A549 (cell line): ENCODE data around the gene HOXA2. TPM values are rescaled to one million over a fixed set of nuclear protein-coding genes. Genes with fewer than 3 reads are reported as not detected.
A peak's percentile ranks its signal among the peaks of the same experiment; 100 is the strongest.

ENCODE experiments used
- ATAC-seq, 2 experiments: fragments of 200-7000 bp in 1 of 2; fragments of >200 bp in 1 of 2; cut with Nextera tagmentation in 1 of 2; cut with Tn5 transposase in 1 of 2; 3 replicates each; pipeline versions ENCODE4 v1.8.0 to v1.9.1; 2018 to 2020; ENCODE audit warnings: mild to moderate bottlenecking in 1 of 2, moderate library complexity in 1 of 2
- CTCF ChIA-PET: fragments of 300-600 bp; sonication (Branson Sonifier 250); formaldehyde crosslinking; extraction: SDS; loops from one replicate; lab custom pipeline; 2021; ENCODE audit warnings: antibody characterized with exemption, inconsistent platforms; lab: Yijun Ruan, JAX
- POLR2A ChIA-PET: fragments of 350-600 bp; formaldehyde crosslinking; extraction: SDS; loops from one replicate; lab custom pipeline; 2021; ENCODE audit warnings: antibody characterized with exemption, inconsistent platforms; lab: Yijun Ruan, JAX
- DNase-seq, 2 experiments: peaks; one replicate each; pipeline versions ENCODE4 v3.0.0 to v3.0.0-alpha.2; 2011 to 2016; ENCODE audit warnings: low read depth in 1 of 2, low spot score in 1 of 2
- FAIRE-seq: peaks from 2 replicates; lab custom pipeline; 2011; peaks lifted over from hg19 to GRCh38; lab: Jason Lieb, UNC
- H3K27ac ChIP-seq, 2 experiments: fragments of >200 bp; sonication (Bioruptor Twin); formaldehyde crosslinking; 3 replicates each; pipeline ENCODE4 v1.5.1; 2016 to 2017
- H3K4me1 ChIP-seq: fragments of >200 bp; sonication (Bioruptor Twin); formaldehyde crosslinking; 3 replicates; pipeline ENCODE4 v1.6.1; 2016
- H3K4me2 ChIP-seq: fragments of >200 bp; sonication (Bioruptor Twin); formaldehyde crosslinking; 3 replicates; pipeline ENCODE4 v1.6.1; 2016
- H3K4me3 ChIP-seq: fragments of >200 bp; sonication (Bioruptor Twin); formaldehyde crosslinking; 3 replicates; pipeline ENCODE4 v1.5.1; 2016
- H3K9me3 ChIP-seq: fragments of >200 bp; sonication (Bioruptor Twin); formaldehyde crosslinking; 3 replicates; pipeline ENCODE4 v1.6.1; 2016
- ATOH8 ChIP-seq: fragments of 250-450 bp; sonication (Bioruptor Pico); IDR thresholded peaks from 2 replicates; pipeline ENCODE4 v1.5.0; 2020; ENCODE audit warnings: low read depth, mild to moderate bottlenecking, moderate library complexity
- CBX2 ChIP-seq: fragments of 200-600 bp; sonication (generic); IDR thresholded peaks from 2 replicates; pipeline ENCODE4 v1.6.1; 2016; ENCODE audit warnings: low read depth, mild to moderate bottlenecking, borderline replicate concordance
- CEBPB ChIP-seq, 2 experiments: fragments of >200 bp in 1 of 2; sonication (Bioruptor Twin) in 1 of 2; formaldehyde crosslinking in 1 of 2; IDR thresholded peaks; 2 replicates each; pipeline ENCODE4 v1.6.1; 2012 to 2016
- CHD2 ChIP-seq: fragments of 150-350 bp; IDR thresholded peaks from 2 replicates; pipeline ENCODE4 v1.6.1; 2014; ENCODE audit warnings: low read length; ENCODE audit not compliant: partially characterized antibody
- EHF ChIP-seq: fragments of 250-450 bp; sonication (Bioruptor Pico); IDR thresholded peaks from 2 replicates; pipeline ENCODE4 v1.5.0; 2020; ENCODE audit warnings: mild to moderate bottlenecking
- EHMT2 ChIP-seq: fragments of 200-600 bp; sonication (generic); IDR thresholded peaks from 2 replicates; pipeline ENCODE4 v1.6.1; 2016; ENCODE audit warnings: antibody characterized with exemption, low read depth, mild to moderate bottlenecking, moderate library complexity
- ELK1 ChIP-seq: fragments of 150-350 bp; IDR thresholded peaks from 2 replicates; pipeline ENCODE4 v1.6.1; 2014; ENCODE audit warnings: low read depth, mild to moderate bottlenecking, low read length
- EP300 ChIP-seq, 2 experiments: fragments of >200 bp; sonication (Bioruptor Twin); formaldehyde crosslinking; IDR thresholded peaks; 2 replicates in 1 of 2; 3 replicates in 1 of 2; pipeline ENCODE4 v1.6.1; 2016 to 2017
- ESRRA ChIP-seq: fragments of 150-350 bp; IDR thresholded peaks from 2 replicates; pipeline ENCODE4 v1.6.1; 2014; ENCODE audit warnings: mild to moderate bottlenecking, low read length, borderline replicate concordance
- FOXS1 ChIP-seq: fragments of 250-450 bp; sonication (Bioruptor Pico); IDR thresholded peaks from 2 replicates; pipeline ENCODE4 v1.5.0; 2020; ENCODE audit warnings: mild to moderate bottlenecking, moderate library complexity
- HDAC2 ChIP-seq: fragments of 200-600 bp; sonication (generic); IDR thresholded peaks from 2 replicates; pipeline ENCODE4 v1.6.1; 2016
- HES2 ChIP-seq: fragments of >200 bp; sonication (Bioruptor Twin); formaldehyde crosslinking; IDR thresholded peaks from 2 replicates; pipeline ENCODE4 v1.6.1; 2016
- HOXB5 ChIP-seq: fragments of 250-450 bp; sonication (Bioruptor Pico); IDR thresholded peaks from 2 replicates; pipeline ENCODE4 v1.5.0; 2020; ENCODE audit warnings: mild to moderate bottlenecking, moderate library complexity
- JUN ChIP-seq, 2 experiments: fragments of >200 bp; sonication (Bioruptor Twin); formaldehyde crosslinking; IDR thresholded peaks; 2 replicates in 1 of 2; 3 replicates in 1 of 2; pipeline ENCODE4 v1.6.1; 2016 to 2017
- JUNB ChIP-seq: fragments of >200 bp; sonication (Bioruptor Twin); formaldehyde crosslinking; IDR thresholded peaks from 2 replicates; pipeline ENCODE4 v1.6.1; 2016
- KDM1A ChIP-seq: fragments of 200-600 bp; sonication (generic); IDR thresholded peaks from 2 replicates; pipeline ENCODE4 v1.6.1; 2016; ENCODE audit warnings: low read depth, mild to moderate bottlenecking
- MAZ ChIP-seq: fragments of 150-350 bp; IDR thresholded peaks from 2 replicates; pipeline ENCODE4 v1.6.1; 2014; ENCODE audit warnings: antibody characterized with exemption, low read depth, low read length, borderline replicate concordance
- MYC ChIP-seq: IDR thresholded peaks from 2 replicates; pipeline ENCODE4 v1.6.1; 2012; ENCODE audit warnings: mild to moderate bottlenecking, inconsistent platforms, low read length, improper control_type of control experiment, borderline replicate concordance
- NPAS2 ChIP-seq: fragments of 250-450 bp; sonication (Bioruptor Pico); IDR thresholded peaks from 2 replicates; pipeline ENCODE4 v1.8.0; 2022; ENCODE audit warnings: mild to moderate bottlenecking, moderate library complexity, borderline replicate concordance
- PHF8 ChIP-seq: fragments of 200-600 bp; sonication (generic); IDR thresholded peaks from 2 replicates; pipeline ENCODE4 v1.6.1; 2016; ENCODE audit warnings: low read depth, mild to moderate bottlenecking, antibody characterized with exemption, moderate library complexity, borderline replicate concordance
- POLR2AphosphoS2 ChIP-seq: conservative IDR thresholded peaks from 2 replicates; pipeline ENCODE4 v1.6.1; 2012; ENCODE audit warnings: low read length, improper control_type of control experiment, inconsistent platforms
- RARB ChIP-seq: fragments of 250-450 bp; sonication (Bioruptor Pico); IDR thresholded peaks from 2 replicates; pipeline ENCODE4 v1.8.0; 2021; ENCODE audit warnings: mild to moderate bottlenecking, moderate library complexity
- RCOR1 ChIP-seq: fragments of 150-350 bp; IDR thresholded peaks from 2 replicates; pipeline ENCODE4 v1.6.1; 2014; ENCODE audit warnings: antibody characterized with exemption, low read length, low read depth
- TP53 ChIP-seq: fragments of 250-450 bp; sonication (Bioruptor Pico); IDR thresholded peaks from 2 replicates; pipeline ENCODE4 v1.5.0; 2021; ENCODE audit warnings: mild to moderate bottlenecking, moderate library complexity
- ZFP36 ChIP-seq: fragments of 450-650 bp; IDR thresholded peaks from 2 replicates; pipeline ENCODE4 v1.6.1; 2014; ENCODE audit warnings: borderline replicate concordance; ENCODE audit not compliant: partially characterized antibody
- ZNF302 ChIP-seq: fragments of 250-450 bp; sonication (Bioruptor Pico); IDR thresholded peaks from 2 replicates; pipeline ENCODE4 v1.9.0; 2021; ENCODE audit warnings: inconsistent platforms, mild to moderate bottlenecking, moderate library complexity
- ZSCAN20 ChIP-seq: fragments of 250-450 bp; sonication (Bioruptor Pico); IDR thresholded peaks from 2 replicates; pipeline ENCODE4 v1.8.0; 2022; ENCODE audit warnings: mild to moderate bottlenecking, moderate library complexity
- WGBS: methylation state at CpG from one replicate; pipeline ENCODE4 v1.1.6; 2017; ENCODE audit errors: missing lambda C conversion rate; 5-methylcytosine and 5-hydroxymethylcytosine counted together
- polyA plus RNA-seq, 4 experiments: library from polyadenylated mRNA; depleted of rRNA in 3 of 4; stranded (reverse); fragments of >200 nt; fragmentation: RNase III in 1 of 4; extraction: RNeasy Plus Mini Kit Qiagen cat#74134 plus additional on column Dnase treatment in 1 of 4; gene quantifications; 2 replicates in 3 of 4; 3 replicates in 1 of 4; pipeline ENCODE4 v1.2.3, GENCODE V29; 2011 to 2017
- TF ChIP-seq, protein P1 (sequence below): fragments of >200 bp; sonication (Bioruptor Twin); formaldehyde crosslinking; IDR thresholded peaks from 3 replicates; pipeline ENCODE4 v1.5.1; 2016
- TF ChIP-seq, protein P2 (sequence below): fragments of >200 bp; sonication (Bioruptor Twin); formaldehyde crosslinking; IDR thresholded peaks from 3 replicates; pipeline ENCODE4 v1.6.1; 2016
- TF ChIP-seq, protein P3 (sequence below): fragments of 200-600 bp; sonication (generic); IDR thresholded peaks from 2 replicates; pipeline ENCODE4 v1.6.1; 2016; ENCODE audit warnings: antibody characterized with exemption, mild to moderate bottlenecking, moderate library complexity

The HOXA2 gene
- polyA plus RNA-seq, 2 of the 4 experiments (the other 2 are of a cell fraction), result 1.3 to 2.1 TPM

GRCh38 chr7:27143023-27143949 is 40.8 kb upstream of the HOXA2 start, which contains the start of gene HOXA5:
TSS of gene HOXA5 (minus strand) at chr7:27143681. CDS start at chr7:27143607, 74 bp downstream.
- DNase-seq (peak; percentile 95 to 96), ATAC-seq (peak; percentile 78 to 85), FAIRE-seq (peak; percentile 80)
- Histone ChIP-seq H3K4me3 (peak within 1 kb of the TSS; percentile 72), H3K9me3 (no peaks in the 10 kb centered on the region), H3K27ac (peak within 1 kb of the TSS; percentile 79 to 93), H3K4me1 (peaks cover 5% of the 10 kb centered on the region; the same call in 2 of the 3 replicates), H3K4me2 (peak within 1 kb of the TSS; percentile 87)
- POLR2A ChIA-PET, result interaction anchor here (0.7 to 1.4 kb wide), 7 partner anchors 14 to 444 kb away, joined by 3 to 7 read pairs (median 4); partner anchors contain the start of genes HOXA7 and SKAP2
- 50% methylated on average over 77 of the region's 86 CpGs for WGBS
- CTCF ChIA-PET, result interaction anchor here (0.6 to 11.1 kb wide), 37 partner anchors 8 to 905 kb away, joined by 3 to 160 read pairs (median 5); partner anchors contain the start of genes HOXA3, HOXA4, HOXA7 and HOXA9
- TF ChIP-seq CHD2 (no peak), POLR2AphosphoS2 (no peak), ELK1 (no peak), MAZ (no peak), JUN (IDR thresholded peaks at IDR 0.05) (peak; percentile 32 to 40; a peak in 1 of 5 replicates), PHF8 (no peak; the same call in none of the 2 replicates), ESRRA (no peak), CEBPB (IDR thresholded peaks at IDR 0.05) (peak; percentile 33 to 68; a peak in 3 of 4 replicates), HES2 (no peak), EHF (CRISPR knock-in tag) (no peak), HOXB5 (CRISPR knock-in tag) (no peak), ZNF302 (CRISPR knock-in tag) (no peak), EP300 (IDR thresholded peaks at IDR 0.05) (no peak), ZFP36 (peak; percentile 56), ATOH8 (CRISPR knock-in tag) (no peak), TP53 (CRISPR knock-in tag) (no peak), NPAS2 (CRISPR knock-in tag) (no peak), HDAC2 (no peak), ZSCAN20 (CRISPR knock-in tag) (no peak), JUNB (no peak), CBX2 (no peak), RARB (CRISPR knock-in tag) (no peak), RCOR1 (no peak), KDM1A (no peak), EHMT2 (no peak), FOXS1 (CRISPR knock-in tag) (no peak), MYC (peak; percentile 49; the same call in 1 of the 2 replicates)
- TF ChIP-seq, protein P1, sequence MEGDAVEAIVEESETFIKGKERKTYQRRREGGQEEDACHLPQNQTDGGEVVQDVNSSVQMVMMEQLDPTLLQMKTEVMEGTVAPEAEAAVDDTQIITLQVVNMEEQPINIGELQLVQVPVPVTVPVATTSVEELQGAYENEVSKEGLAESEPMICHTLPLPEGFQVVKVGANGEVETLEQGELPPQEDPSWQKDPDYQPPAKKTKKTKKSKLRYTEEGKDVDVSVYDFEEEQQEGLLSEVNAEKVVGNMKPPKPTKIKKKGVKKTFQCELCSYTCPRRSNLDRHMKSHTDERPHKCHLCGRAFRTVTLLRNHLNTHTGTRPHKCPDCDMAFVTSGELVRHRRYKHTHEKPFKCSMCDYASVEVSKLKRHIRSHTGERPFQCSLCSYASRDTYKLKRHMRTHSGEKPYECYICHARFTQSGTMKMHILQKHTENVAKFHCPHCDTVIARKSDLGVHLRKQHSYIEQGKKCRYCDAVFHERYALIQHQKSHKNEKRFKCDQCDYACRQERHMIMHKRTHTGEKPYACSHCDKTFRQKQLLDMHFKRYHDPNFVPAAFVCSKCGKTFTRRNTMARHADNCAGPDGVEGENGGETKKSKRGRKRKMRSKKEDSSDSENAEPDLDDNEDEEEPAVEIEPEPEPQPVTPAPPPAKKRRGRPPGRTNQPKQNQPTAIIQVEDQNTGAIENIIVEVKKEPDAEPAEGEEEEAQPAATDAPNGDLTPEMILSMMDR, result peak; percentile 88
- TF ChIP-seq, protein P2, sequence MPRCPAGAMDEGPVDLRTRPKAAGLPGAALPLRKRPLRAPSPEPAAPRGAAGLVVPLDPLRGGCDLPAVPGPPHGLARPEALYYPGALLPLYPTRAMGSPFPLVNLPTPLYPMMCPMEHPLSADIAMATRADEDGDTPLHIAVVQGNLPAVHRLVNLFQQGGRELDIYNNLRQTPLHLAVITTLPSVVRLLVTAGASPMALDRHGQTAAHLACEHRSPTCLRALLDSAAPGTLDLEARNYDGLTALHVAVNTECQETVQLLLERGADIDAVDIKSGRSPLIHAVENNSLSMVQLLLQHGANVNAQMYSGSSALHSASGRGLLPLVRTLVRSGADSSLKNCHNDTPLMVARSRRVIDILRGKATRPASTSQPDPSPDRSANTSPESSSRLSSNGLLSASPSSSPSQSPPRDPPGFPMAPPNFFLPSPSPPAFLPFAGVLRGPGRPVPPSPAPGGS, result peak; percentile 62; the same call in 1 of the 3 replicates
- TF ChIP-seq, protein P3, sequence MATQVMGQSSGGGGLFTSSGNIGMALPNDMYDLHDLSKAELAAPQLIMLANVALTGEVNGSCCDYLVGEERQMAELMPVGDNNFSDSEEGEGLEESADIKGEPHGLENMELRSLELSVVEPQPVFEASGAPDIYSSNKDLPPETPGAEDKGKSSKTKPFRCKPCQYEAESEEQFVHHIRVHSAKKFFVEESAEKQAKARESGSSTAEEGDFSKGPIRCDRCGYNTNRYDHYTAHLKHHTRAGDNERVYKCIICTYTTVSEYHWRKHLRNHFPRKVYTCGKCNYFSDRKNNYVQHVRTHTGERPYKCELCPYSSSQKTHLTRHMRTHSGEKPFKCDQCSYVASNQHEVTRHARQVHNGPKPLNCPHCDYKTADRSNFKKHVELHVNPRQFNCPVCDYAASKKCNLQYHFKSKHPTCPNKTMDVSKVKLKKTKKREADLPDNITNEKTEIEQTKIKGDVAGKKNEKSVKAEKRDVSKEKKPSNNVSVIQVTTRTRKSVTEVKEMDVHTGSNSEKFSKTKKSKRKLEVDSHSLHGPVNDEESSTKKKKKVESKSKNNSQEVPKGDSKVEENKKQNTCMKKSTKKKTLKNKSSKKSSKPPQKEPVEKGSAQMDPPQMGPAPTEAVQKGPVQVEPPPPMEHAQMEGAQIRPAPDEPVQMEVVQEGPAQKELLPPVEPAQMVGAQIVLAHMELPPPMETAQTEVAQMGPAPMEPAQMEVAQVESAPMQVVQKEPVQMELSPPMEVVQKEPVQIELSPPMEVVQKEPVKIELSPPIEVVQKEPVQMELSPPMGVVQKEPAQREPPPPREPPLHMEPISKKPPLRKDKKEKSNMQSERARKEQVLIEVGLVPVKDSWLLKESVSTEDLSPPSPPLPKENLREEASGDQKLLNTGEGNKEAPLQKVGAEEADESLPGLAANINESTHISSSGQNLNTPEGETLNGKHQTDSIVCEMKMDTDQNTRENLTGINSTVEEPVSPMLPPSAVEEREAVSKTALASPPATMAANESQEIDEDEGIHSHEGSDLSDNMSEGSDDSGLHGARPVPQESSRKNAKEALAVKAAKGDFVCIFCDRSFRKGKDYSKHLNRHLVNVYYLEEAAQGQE, result no peak
